ENCODE measurements around the gene GLB1L2.
A peak's percentile ranks its signal among the peaks of the same experiment; 100 is the strongest.

The GLB1L2 gene

GRCh38 chr11:134358856-134359490 is 27.2 kb downstream of the GLB1L2 start:
- no peak for TF ChIP-seq CTCF (IDR thresholded peaks at IDR 0.05; ENCODE audit: low read depth, low read length)
- DNase-seq (ENCODE audit: extremely low read depth, low read depth), result no peak

- TF ChIP-seq CTCF (IDR thresholded peaks at IDR 0.05; ENCODE audit: low read depth, low read length), result no peak
These were observed 27.9 kb downstream of the GLB1L2 start for GRCh38 chr11:134359646-134360045.

GRCh38 chr11:134360050-134360835 is 28.5 kb downstream of the GLB1L2 start:
- peak; percentile 53 for TF ChIP-seq CTCF (IDR thresholded peaks at IDR 0.05; ENCODE audit: low read depth, low read length)
- DNase-seq (ENCODE audit: extremely low read depth, low read depth), result no peak

More at GRCh38 chr11:134359646-134360045, 27.9 kb downstream of the GLB1L2 start:
- DNase-seq (ENCODE audit: extremely low read depth, low read depth), result no peak

GRCh38 chr11:134361661-134362060 is 29.9 kb downstream of the GLB1L2 start:
- DNase-seq (ENCODE audit: extremely low read depth, low read depth), result no peak
- no peak for TF ChIP-seq CTCF (IDR thresholded peaks at IDR 0.05; ENCODE audit: low read depth, low read length)

- TF ChIP-seq CTCF (IDR thresholded peaks at IDR 0.05; ENCODE audit: low read depth, low read length), result no peak
- DNase-seq (ENCODE audit: extremely low read depth, low read depth), result no peak
These were observed 30.6 kb downstream of the GLB1L2 start for GRCh38 chr11:134362192-134362901.

GRCh38 chr11:134363161-134363560 is 31.4 kb downstream of the GLB1L2 start:
- TF ChIP-seq CTCF (IDR thresholded peaks at IDR 0.05; ENCODE audit: low read depth, low read length), result no peak
- no peak for DNase-seq (ENCODE audit: extremely low read depth, low read depth)

GRCh38 chr11:134363592-134363991 is 31.8 kb downstream of the GLB1L2 start:
- TF ChIP-seq CTCF (IDR thresholded peaks at IDR 0.05; ENCODE audit: low read depth, low read length), result no peak
- no peak for DNase-seq (ENCODE audit: extremely low read depth, low read depth)

Measured in AG09319 (cell line).